Retinal pigment epithelial cell (primary cell): ENCODE measurements around the gene GRM4.

ENCODE experiments used
- DNase-seq: peaks from one replicate; pipeline ENCODE4 v3.0.0-alpha.2; 2010; ENCODE audit warnings: low read depth
- H3K4me3 ChIP-seq: 2 replicates; pipeline ENCODE4 v1.5.1; 2011; ENCODE audit warnings: mild to moderate bottlenecking, low read length, control low read depth, moderate library complexity
- CTCF ChIP-seq: conservative IDR thresholded peaks from 2 replicates; pipeline ENCODE4 v1.5.1; 2011; ENCODE audit warnings: low read depth, low read length, control low read depth, inconsistent platforms

GRM4 gene

GRCh38 chr6:34149831-34150400 is 4.0 kb upstream of the GRM4 start:
- no peak for DNase-seq
- no peak overlapping the region for H3K4me3 ChIP-seq
- TF ChIP-seq CTCF: no peak

GRCh38 chr6:34149452-34149810 is 3.5 kb upstream of the GRM4 start:
- no peak for DNase-seq
- TF ChIP-seq CTCF: no peak
- H3K4me3 ChIP-seq: no peak overlapping the region

- DNase-seq: no peak
- no peak for TF ChIP-seq CTCF
- H3K4me3 ChIP-seq: no peak overlapping the region
Measured at GRCh38 chr6:34148631-34149451, 3.0 kb upstream of the GRM4 start.

GRCh38 chr6:34147906-34148630 is 2.2 kb upstream of the GRM4 start:
- H3K4me3 ChIP-seq: no peak overlapping the region
- no peak for TF ChIP-seq CTCF
- DNase-seq: no peak

- TF ChIP-seq CTCF: no peak
Measured at GRCh38 chr6:34146801-34147592, 1.1 kb upstream of the GRM4 start.

GRCh38 chr6:34145161-34146020 is 496 bp downstream of the GRM4 start:
- DNase-seq: no peak
- peak overlapping the region; percentile 27 for H3K4me3 ChIP-seq
- peak; percentile 3 for TF ChIP-seq CTCF

More at GRCh38 chr6:34146801-34147592, 1.1 kb upstream of the GRM4 start:
- no peak for DNase-seq
- H3K4me3 ChIP-seq: no peak overlapping the region
